Chondrocyte (in vitro differentiated cells): ENCODE data around the gene PTDSS2. TPM values are rescaled to one million over a fixed set of nuclear protein-coding genes. Genes with fewer than 3 reads are reported as not detected.

Experiments used
- DNase-seq: peaks from one replicate; pipeline ENCODE4 v3.0.0; 2021; ENCODE audit warnings: mixed read lengths, low spot score
- H3K27ac Mint-ChIP-seq: one replicate; pipeline ENCODE4 v1.8.0; 2021; ENCODE audit warnings: mild to moderate bottlenecking, moderate library complexity, mixed read lengths; ENCODE audit not compliant: unreplicated experiment
- H3K27me3 Mint-ChIP-seq: 2 replicates; pipeline ENCODE4 v1.8.0; 2021; ENCODE audit warnings: low read depth, mixed read lengths
- H3K36me3 Mint-ChIP-seq: 2 replicates; pipeline ENCODE4 v1.8.0; 2021; ENCODE audit warnings: low read depth, mixed read lengths
- H3K4me1 Mint-ChIP-seq: 2 replicates; pipeline ENCODE4 v1.8.0; 2021; ENCODE audit warnings: low read depth, mild to moderate bottlenecking, mixed read lengths
- H3K4me3 Mint-ChIP-seq: one replicate; pipeline ENCODE4 v1.8.0; 2021; ENCODE audit warnings: mild to moderate bottlenecking, moderate library complexity, mixed read lengths; ENCODE audit not compliant: unreplicated experiment
- H3K9me3 Mint-ChIP-seq: 2 replicates; pipeline ENCODE4 v1.8.0; 2021; ENCODE audit warnings: low read depth, mixed read lengths
- CTCF ChIP-seq: fragments of 200-600 bp; sonication (generic); IDR thresholded peaks from 2 replicates; pipeline ENCODE4 v1.5.0; 2021; ENCODE audit warnings: antibody characterized with exemption, mild to moderate bottlenecking, moderate library complexity
- total RNA-seq: library from RNA; stranded (reverse); gene quantifications from 3 replicates; pipeline ENCODE4 v1.2.1, GENCODE V29; 2021

The PTDSS2 gene
- total RNA-seq, 1 donor from 2014 or later, result 30.0 TPM

- Mint-ChIP-seq H3K9me3 (no peaks in the 10 kb centered on the region), H3K4me3 (no peak overlapping the region), H3K27ac (no peak overlapping the region), H3K27me3 (no peaks in the 10 kb centered on the region), H3K4me1 (peaks cover 6% of the 10 kb centered on the region), H3K36me3 (peaks cover under 1% of the 10 kb centered on the region)
- DNase-seq, result no peak
- no peak for TF ChIP-seq CTCF
These were observed 11.5 kb downstream of the PTDSS2 start for GRCh38 chr11:461626-462025.

GRCh38 chr11:462107-462890 lies 12.2 kb downstream of the PTDSS2 start:
- TF ChIP-seq CTCF, result no peak
- no peak overlapping the region for H3K4me3 Mint-ChIP-seq
- peaks cover 6% of the 10 kb centered on the region for H3K4me1 Mint-ChIP-seq
- no peak for DNase-seq
- H3K36me3 Mint-ChIP-seq, result peaks cover 3% of the 10 kb centered on the region
- H3K27me3 Mint-ChIP-seq, result no peaks in the 10 kb centered on the region
- H3K27ac Mint-ChIP-seq, result no peak overlapping the region
- H3K9me3 Mint-ChIP-seq, result no peaks in the 10 kb centered on the region

- Mint-ChIP-seq H3K4me3 (no peak overlapping the region), H3K36me3 (peaks cover 3% of the 10 kb centered on the region), H3K27ac (no peak overlapping the region), H3K27me3 (no peaks in the 10 kb centered on the region), H3K9me3 (no peaks in the 10 kb centered on the region), H3K4me1 (peaks cover 15% of the 10 kb centered on the region)
- no peak for TF ChIP-seq CTCF
- peak; percentile 84 for DNase-seq
These were observed 14.2 kb downstream of the PTDSS2 start for GRCh38 chr11:464316-464715.

GRCh38 chr11:465896-466530 lies 15.9 kb downstream of the PTDSS2 start:
- Mint-ChIP-seq H3K27ac (no peak overlapping the region), H3K9me3 (no peaks in the 10 kb centered on the region), H3K36me3 (peaks cover 3% of the 10 kb centered on the region), H3K4me1 (peaks cover 19% of the 10 kb centered on the region), H3K27me3 (no peaks in the 10 kb centered on the region), H3K4me3 (no peak overlapping the region)
- no peak for DNase-seq
- TF ChIP-seq CTCF, result no peak

- TF ChIP-seq CTCF, result no peak
- H3K27ac Mint-ChIP-seq, result no peak overlapping the region
- peak; percentile 33 for DNase-seq
- peaks cover 3% of the 10 kb centered on the region for H3K36me3 Mint-ChIP-seq
- H3K9me3 Mint-ChIP-seq, result no peaks in the 10 kb centered on the region
- H3K4me3 Mint-ChIP-seq, result no peak overlapping the region
- H3K4me1 Mint-ChIP-seq, result peaks cover 19% of the 10 kb centered on the region
- no peaks in the 10 kb centered on the region for H3K27me3 Mint-ChIP-seq
These were observed 18.0 kb downstream of the PTDSS2 start for GRCh38 chr11:468036-468435.
